PC-3 (cell line): Measurements from ENCODE around the gene NADK2. TPM values are rescaled to one million over a fixed set of nuclear protein-coding genes. Genes with fewer than 3 reads are reported as not detected.

Experiments used
- ATAC-seq: fragments of 200-7000 bp; cut with Tn5 transposase; 2 replicates; pipeline ENCODE4 v1.9.1; 2020; ENCODE audit warnings: mild to moderate bottlenecking, moderate library complexity
- BruUV-seq: library from RNA; stranded (reverse); fragments of 400-500 nt; replicated peaks from 2 replicates; lab custom pipeline; 2021; lab: Mats Ljungman, UMichigan
- CTCF ChIA-PET: fragments of 300-600 bp; sonication (Branson Sonifier 250); formaldehyde crosslinking; loops from one replicate; lab custom pipeline; 2022; ENCODE audit warnings: antibody characterized with exemption; lab: Charles Lee
- POLR2A ChIA-PET: fragments of 300-600 bp; sonication (Branson Sonifier 250); formaldehyde crosslinking; loops from one replicate; lab custom pipeline; 2022; ENCODE audit warnings: antibody characterized with exemption; ENCODE audit not compliant: unreplicated experiment; lab: Charles Lee
- DNase-seq: peaks from one replicate; pipeline ENCODE4 v3.0.0-alpha.2; 2015
- H2AFZ ChIP-seq: fragments of 300-600 bp; sonication (generic); 2 replicates; pipeline ENCODE4 v1.6.0; 2016; ENCODE audit warnings: antibody characterized with exemption, low read length
- H3F3A ChIP-seq: fragments of 300-600 bp; sonication (generic); one replicate; pipeline ENCODE4 v1.6.0; 2017; ENCODE audit warnings: antibody characterized with exemption, low read length, control low read depth, mild to moderate bottlenecking; ENCODE audit not compliant: unreplicated experiment
- H3K27ac ChIP-seq: fragments of 300-600 bp; sonication (generic); 2 replicates; pipeline ENCODE4 v1.5.1; 2016; ENCODE audit warnings: mild to moderate bottlenecking, low read length
- H3K27me3 ChIP-seq: fragments of 300-600 bp; sonication (generic); 2 replicates; pipeline ENCODE4 v1.6.1; 2016; ENCODE audit warnings: low read length, mixed read lengths
- H3K36me3 ChIP-seq: fragments of 300-600 bp; sonication (generic); 2 replicates; pipeline ENCODE4 v1.6.1; 2016; ENCODE audit warnings: low read depth, mixed run types, low read length, mixed read lengths
- H3K4me1 ChIP-seq: fragments of 300-600 bp; sonication (generic); 2 replicates; pipeline ENCODE4 v1.5.1; 2016; ENCODE audit warnings: low read length; ENCODE audit not compliant: insufficient read depth
- H3K4me2 ChIP-seq: fragments of 300-600 bp; sonication (generic); 2 replicates; pipeline ENCODE4 v1.6.0; 2016; ENCODE audit warnings: low read length
- H3K4me3 ChIP-seq: fragments of 300-600 bp; sonication (generic); 2 replicates; pipeline ENCODE4 v1.5.1; 2016; ENCODE audit warnings: mild to moderate bottlenecking, low read length, mixed read lengths
- H3K79me2 ChIP-seq: fragments of 300-600 bp; sonication (generic); 2 replicates; pipeline ENCODE4 v1.6.1; 2017; ENCODE audit warnings: low read length, mixed read lengths
- H3K9ac ChIP-seq: fragments of 300-600 bp; sonication (generic); 2 replicates; pipeline ENCODE4 v1.6.0; 2016; ENCODE audit warnings: mild to moderate bottlenecking, low read length
- H3K9me2 ChIP-seq: fragments of 300-600 bp; sonication (generic); replicated peaks from 2 replicates; pipeline ENCODE4 v1.6.1; 2016; ENCODE audit warnings: mixed run types, low read length, mixed read lengths
- H3K9me3 ChIP-seq: fragments of 300-600 bp; sonication (generic); 2 replicates; pipeline ENCODE4 v1.6.1; 2016; ENCODE audit warnings: low read length, mixed read lengths
- H4K20me1 ChIP-seq: fragments of 300-600 bp; sonication (generic); 2 replicates; pipeline ENCODE4 v1.6.1; 2016; ENCODE audit warnings: low read length, mixed read lengths
- EZH2 ChIP-seq: fragments of 300-600 bp; sonication (generic); IDR thresholded peaks from one replicate; pipeline ENCODE4 v1.6.1; 2017; ENCODE audit warnings: antibody characterized with exemption, mild to moderate bottlenecking, low read length; ENCODE audit not compliant: unreplicated experiment
- EZH2phosphoT487 ChIP-seq: fragments of 300-600 bp; sonication (generic); IDR thresholded peaks from 2 replicates; pipeline ENCODE4 v1.6.1; 2018; ENCODE audit warnings: mild to moderate bottlenecking, antibody characterized with exemption, low read length, borderline replicate concordance
- intact Hi-C: fragments of 100-400 bp; cut with micrococcal nuclease; formaldehyde crosslinking; loops from 2 replicates; pipeline ENCODE4 v1.9.0; 2023
- total RNA-seq: library from RNA; depleted of rRNA; stranded (reverse); fragments of >200 nt; gene quantifications from 2 replicates; pipeline ENCODE4 v1.2.3, GENCODE V29; 2014
- TF ChIP-seq, protein P1 (sequence below): fragments of 300-600 bp; sonication (generic); conservative IDR thresholded peaks from 2 replicates; pipeline ENCODE4 v1.5.1; 2017; ENCODE audit warnings: antibody characterized with exemption, low read depth, mild to moderate bottlenecking, low read length

The NADK2 gene
- total RNA-seq, 1 experiment from 2014 or later = 17.7 TPM

DNA sequence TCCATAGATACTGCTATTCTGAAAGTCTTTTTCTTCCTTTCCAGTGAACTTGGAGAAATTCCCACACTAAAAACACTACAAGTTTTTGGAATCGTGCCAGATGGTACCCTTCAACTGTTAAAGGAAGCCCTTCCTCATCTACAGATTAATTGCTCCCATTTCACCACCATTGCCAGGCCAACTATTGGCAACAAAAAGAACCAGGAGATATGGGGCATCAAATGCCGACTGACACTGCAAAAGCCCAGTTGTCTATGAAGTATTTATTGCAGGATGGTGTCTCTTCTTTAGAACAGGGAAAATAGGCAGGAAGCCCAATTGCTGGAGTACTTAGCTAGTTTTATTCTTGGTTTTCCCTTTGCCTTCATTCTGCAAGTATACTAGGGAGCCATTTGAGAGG, 60.0 kb downstream of the NADK2 start:
- POLR2A ChIA-PET = no interaction called here
- H3K9me2 ChIP-seq = no peaks in the 10 kb centered on the region
- no peak for DNase-seq
- H3K4me1 ChIP-seq = no peaks in the 10 kb centered on the region
- H3K4me2 ChIP-seq = no peak overlapping the region
- H4K20me1 ChIP-seq = no peaks in the 10 kb centered on the region
- no peak overlapping the region for H2AFZ ChIP-seq
- no peak overlapping the region for H3K9ac ChIP-seq
- H3K79me2 ChIP-seq = no peaks in the 10 kb centered on the region
- no peak overlapping the region for H3K27ac ChIP-seq
- no TSS peak for BruUV-seq
- H3K9me3 ChIP-seq = no peaks in the 10 kb centered on the region
- TF ChIP-seq, protein P1, sequence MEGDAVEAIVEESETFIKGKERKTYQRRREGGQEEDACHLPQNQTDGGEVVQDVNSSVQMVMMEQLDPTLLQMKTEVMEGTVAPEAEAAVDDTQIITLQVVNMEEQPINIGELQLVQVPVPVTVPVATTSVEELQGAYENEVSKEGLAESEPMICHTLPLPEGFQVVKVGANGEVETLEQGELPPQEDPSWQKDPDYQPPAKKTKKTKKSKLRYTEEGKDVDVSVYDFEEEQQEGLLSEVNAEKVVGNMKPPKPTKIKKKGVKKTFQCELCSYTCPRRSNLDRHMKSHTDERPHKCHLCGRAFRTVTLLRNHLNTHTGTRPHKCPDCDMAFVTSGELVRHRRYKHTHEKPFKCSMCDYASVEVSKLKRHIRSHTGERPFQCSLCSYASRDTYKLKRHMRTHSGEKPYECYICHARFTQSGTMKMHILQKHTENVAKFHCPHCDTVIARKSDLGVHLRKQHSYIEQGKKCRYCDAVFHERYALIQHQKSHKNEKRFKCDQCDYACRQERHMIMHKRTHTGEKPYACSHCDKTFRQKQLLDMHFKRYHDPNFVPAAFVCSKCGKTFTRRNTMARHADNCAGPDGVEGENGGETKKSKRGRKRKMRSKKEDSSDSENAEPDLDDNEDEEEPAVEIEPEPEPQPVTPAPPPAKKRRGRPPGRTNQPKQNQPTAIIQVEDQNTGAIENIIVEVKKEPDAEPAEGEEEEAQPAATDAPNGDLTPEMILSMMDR = no peak
- TF ChIP-seq EZH2phosphoT487 (no peak), EZH2 (no peak)
- H3K4me3 ChIP-seq = no peak overlapping the region
- CTCF ChIA-PET = no interaction called here
- intact Hi-C loops = no loop called here
- H3K36me3 ChIP-seq = peaks cover 30% of the 10 kb centered on the region
- ATAC-seq = no peak
- no peaks in the 10 kb centered on the region for H3K27me3 ChIP-seq
- no peaks in the 10 kb centered on the region for H3F3A ChIP-seq

DNA sequence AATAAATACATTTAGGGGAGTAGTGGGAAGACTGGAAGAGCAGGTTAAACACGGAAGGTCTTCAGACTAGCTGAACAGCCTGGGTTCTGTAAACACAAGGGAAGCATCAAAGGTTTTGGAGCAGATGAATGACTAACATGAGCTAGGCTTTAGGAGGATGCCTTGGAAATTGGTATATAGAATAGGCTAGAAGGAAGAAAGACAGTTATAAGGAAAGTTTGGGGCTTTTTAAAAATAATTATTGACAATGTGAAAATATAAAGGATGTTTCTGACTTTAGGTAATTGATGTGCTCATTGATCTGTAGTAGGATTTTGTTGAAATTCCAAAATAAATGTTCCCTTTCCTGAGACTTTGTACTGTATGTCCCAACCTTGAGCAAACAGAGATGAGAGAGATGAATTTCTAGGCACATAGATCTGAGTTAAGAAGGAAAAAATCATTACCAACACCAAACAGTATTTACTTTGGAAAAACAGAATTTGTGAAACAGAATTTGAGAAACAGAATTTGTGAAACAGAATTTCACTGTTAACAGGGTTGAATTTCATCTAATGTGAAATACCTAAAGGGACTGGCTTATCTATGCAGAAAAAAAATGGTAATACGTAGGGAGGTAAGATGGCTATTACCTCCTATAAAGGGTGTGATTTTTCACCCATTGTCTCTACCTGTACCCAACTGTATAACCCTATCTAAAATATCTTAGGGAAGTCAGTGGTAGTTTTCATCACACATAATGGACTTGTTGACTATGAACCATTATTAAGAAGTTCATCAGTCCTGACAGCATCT, 61.0 kb downstream of the NADK2 start:
- ChIA-PET POLR2A (no interaction called here), CTCF (no interaction called here)
- Histone ChIP-seq H3K9me2 (no peaks in the 10 kb centered on the region), H3K9ac (no peak overlapping the region), H2AFZ (no peak overlapping the region), H3K27me3 (no peaks in the 10 kb centered on the region), H3K27ac (no peak overlapping the region), H3K4me3 (no peak overlapping the region), H3K4me1 (no peaks in the 10 kb centered on the region), H3K4me2 (no peak overlapping the region), H3K79me2 (no peaks in the 10 kb centered on the region), H4K20me1 (no peaks in the 10 kb centered on the region), H3K9me3 (no peaks in the 10 kb centered on the region), H3F3A (no peaks in the 10 kb centered on the region), H3K36me3 (peaks cover 32% of the 10 kb centered on the region)
- no TSS peak for BruUV-seq
- ATAC-seq (no peak), DNase-seq (no peak)
- intact Hi-C loops = no loop called here
- TF ChIP-seq EZH2phosphoT487 (no peak), EZH2 (no peak)
- TF ChIP-seq, protein P1 = no peak

DNA sequence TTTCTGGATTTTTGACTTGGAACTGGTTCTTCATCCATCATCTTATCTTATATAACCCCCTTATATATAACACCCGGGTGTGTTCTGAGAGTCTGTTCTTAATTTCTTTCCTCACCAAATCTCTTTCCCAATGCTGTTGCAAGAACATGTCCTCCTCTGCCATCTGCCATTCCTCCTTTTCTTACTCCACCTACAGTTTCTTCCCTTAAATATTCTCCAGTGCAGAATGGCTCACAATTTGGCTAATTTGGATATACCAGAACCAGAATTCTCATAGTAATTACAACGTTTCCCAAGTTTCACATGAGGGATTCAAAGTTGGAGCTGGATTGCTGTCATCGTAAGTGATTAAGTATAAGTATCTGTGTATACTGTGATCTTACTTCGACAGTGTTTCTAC, 61.8 kb downstream of the NADK2 start:
- no peak for ATAC-seq
- H3K9me2 ChIP-seq = no peaks in the 10 kb centered on the region
- no peaks in the 10 kb centered on the region for H3K27me3 ChIP-seq
- no peaks in the 10 kb centered on the region for H3F3A ChIP-seq
- peaks cover 32% of the 10 kb centered on the region for H3K36me3 ChIP-seq
- H3K79me2 ChIP-seq = no peaks in the 10 kb centered on the region
- no peak overlapping the region for H3K4me3 ChIP-seq
- H2AFZ ChIP-seq = no peak overlapping the region
- H3K4me1 ChIP-seq = no peaks in the 10 kb centered on the region
- TF ChIP-seq EZH2 (no peak), EZH2phosphoT487 (no peak)
- TF ChIP-seq, protein P1 = no peak
- no peaks in the 10 kb centered on the region for H4K20me1 ChIP-seq
- CTCF ChIA-PET = no interaction called here
- BruUV-seq = no TSS peak
- no peak overlapping the region for H3K9ac ChIP-seq
- no peak overlapping the region for H3K4me2 ChIP-seq
- no peak for DNase-seq
- POLR2A ChIA-PET = no interaction called here
- intact Hi-C loops = loop anchor here (5.0 to 10.0 kb wide), 2 partner anchors 217 to 515 kb away; no protein-coding TSS in a partner anchor
- H3K9me3 ChIP-seq = no peaks in the 10 kb centered on the region
- H3K27ac ChIP-seq = no peak overlapping the region
